ENCODE data around the gene PTP4A2.
"Not testable (repeated sequence)": the region's sequence is repeated elsewhere in the genome, so short reads cannot be mapped to it uniquely, and the experiment has no call there.

Gene PTP4A2

DNA sequence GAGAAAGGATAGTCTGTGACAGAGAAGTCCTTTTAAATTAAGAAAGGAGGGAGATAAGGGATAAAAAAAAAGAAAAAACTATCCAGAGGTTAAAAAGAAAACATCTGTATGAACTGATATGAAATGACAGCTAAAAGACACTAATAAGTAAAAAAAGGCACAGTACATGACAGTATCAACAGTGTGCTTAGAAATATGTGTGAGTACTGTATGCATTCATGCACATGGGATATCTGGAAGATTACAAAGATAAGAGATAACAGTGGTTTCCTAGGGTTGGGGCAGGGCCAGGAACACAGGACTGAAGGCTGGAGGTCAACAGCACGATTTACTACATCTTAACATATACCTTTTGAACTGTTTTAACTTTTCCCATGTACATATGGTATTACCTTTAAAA, 13.3 kb downstream of the PTP4A2 start:
- DNase-seq (ENCODE audit: low read depth), result no peak

- no peak for DNase-seq (ENCODE audit: low read depth)
Measured at GRCh38 chr1:31923901-31924535, 14.2 kb downstream of the PTP4A2 start.

DNA sequence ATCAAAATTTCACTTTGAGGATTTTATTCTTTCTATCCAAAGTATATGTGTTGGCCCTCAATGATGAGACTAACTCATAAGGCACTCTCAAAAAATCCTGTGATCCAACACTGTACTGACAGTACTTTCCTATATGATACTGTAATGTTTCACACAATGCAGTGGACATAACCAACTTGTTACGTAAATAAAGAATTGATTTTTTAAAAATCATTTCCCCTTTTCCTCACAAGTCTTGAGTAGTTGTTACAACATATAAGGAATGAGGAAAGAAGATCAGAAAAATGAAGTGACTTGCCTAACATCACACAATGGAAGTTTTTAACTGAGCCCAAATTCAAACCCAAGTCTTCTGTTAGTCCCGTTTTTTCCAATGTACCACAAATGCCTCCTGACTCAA, 17.2 kb downstream of the PTP4A2 start:
- no peak for DNase-seq (ENCODE audit: low read depth)

DNA sequence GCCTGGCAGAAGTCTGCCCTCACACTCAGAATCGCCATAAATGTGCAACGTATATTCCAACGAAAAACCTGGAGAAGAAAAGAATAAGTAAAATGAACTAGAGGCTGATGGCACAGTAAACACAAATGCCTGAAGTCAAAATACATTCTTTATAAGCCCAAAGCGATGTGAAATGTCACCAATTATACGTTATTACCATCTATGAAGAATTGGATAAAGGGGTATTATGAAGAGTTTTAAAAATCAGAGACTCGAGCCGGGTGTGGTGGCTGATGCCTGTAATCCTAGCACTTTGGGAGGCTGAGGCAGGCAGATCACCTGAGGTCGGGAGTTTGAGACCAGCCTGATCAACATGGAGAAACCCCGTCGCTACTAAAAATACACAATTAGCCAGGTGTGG, 18.6 kb downstream of the PTP4A2 start:
- no peak for DNase-seq (ENCODE audit: low read depth)

DNA sequence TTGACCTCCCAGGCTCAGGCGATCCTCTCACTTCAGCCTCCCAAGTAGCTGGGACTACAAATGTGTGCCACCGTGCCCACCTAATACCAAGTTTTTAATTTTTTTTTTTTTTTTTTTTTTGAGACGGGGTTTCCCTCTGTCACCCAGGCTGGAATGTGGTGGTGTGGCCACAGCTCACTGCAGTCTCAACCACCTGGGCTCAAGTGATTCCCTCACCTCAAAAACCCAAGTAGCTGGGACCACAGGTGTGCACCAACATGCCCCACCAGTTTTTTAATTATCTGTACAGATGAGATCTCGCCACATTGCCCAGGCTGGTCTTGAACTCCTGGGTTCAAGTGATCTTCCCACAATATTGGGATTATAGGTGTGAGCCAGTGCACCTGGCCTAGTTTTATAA, 22.7 kb downstream of the PTP4A2 start:
- no peak for DNase-seq (ENCODE audit: low read depth)

DNA sequence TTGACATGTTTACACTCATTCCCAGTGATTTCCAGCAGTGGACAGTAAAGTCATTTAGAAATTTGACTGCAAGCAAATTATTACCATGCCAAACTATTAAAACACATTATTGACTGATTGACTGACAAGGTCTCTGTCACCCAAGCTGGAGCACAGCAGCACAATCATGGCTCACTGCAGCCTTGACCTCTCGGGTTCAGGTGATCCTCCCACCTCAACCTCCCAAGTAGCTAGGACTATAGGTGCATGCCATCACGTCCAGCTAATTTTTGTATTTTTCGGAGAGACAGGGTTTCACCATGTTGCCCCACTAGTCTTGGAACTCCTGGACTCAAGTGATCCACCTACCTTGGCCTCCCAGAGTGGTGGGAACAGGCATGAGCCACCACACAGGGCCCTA, 24.2 kb downstream of the PTP4A2 start:
- no peak for DNase-seq (ENCODE audit: low read depth)

GRCh38 chr1:31912839-31913239, 25.3 kb downstream of the PTP4A2 start:
- no peak for DNase-seq (ENCODE audit: low read depth)

GRCh38 chr1:31911994-31912780, 26.0 kb downstream of the PTP4A2 start:
- DNase-seq (ENCODE audit: low read depth), result no peak

- DNase-seq (ENCODE audit: low read depth), result no peak
Measured at GRCh38 chr1:31910933-31911332, 27.2 kb downstream of the PTP4A2 start.

DNA sequence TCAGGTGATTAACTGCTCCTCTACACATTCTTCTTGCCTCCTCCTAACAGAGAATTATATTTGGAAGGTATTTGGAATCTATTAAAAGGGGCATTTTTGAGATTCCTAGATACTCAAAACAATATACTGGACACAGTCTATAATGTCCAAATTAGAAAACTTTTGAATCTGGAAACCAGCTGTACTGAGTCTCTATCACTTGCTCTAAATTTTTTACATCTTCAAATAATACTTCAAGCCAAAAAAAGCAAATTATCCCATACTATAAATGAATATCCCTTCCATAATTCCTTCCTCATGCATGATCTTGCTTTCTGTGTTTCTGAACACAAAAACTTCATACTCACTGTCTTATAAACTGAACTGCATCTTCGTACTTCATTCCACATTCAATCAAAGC, 28.5 kb downstream of the PTP4A2 start:
- DNase-seq (ENCODE audit: low read depth), result no peak

GRCh38 chr1:31906557-31906956, 31.6 kb downstream of the PTP4A2 start:
- DNase-seq (ENCODE audit: low read depth), result no peak

GRCh38 chr1:31905681-31906080, 32.5 kb downstream of the PTP4A2 start:
- DNase-seq (ENCODE audit: low read depth), result no peak

DNA sequence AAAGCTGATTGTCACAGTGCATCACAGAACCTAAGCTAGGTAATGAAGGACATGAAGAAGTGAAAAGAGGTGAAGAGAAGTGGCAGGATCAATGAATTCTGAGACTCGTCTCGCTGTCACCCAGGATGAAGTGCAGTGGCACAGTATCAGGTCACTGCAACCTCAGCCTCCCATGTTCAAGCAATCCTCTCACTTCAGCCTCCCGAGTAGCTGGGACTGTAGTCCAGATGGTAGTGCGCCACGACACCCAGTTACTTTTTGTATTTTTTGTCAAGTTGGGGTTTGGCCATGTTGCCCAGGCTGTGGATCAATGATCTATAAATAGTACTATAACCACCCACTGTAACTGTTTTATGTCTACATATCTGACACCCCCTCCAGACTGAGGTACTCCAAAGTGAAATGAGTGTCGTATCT, 33.1 kb downstream of the PTP4A2 start:
- DNase-seq (ENCODE audit: low read depth), result no peak

DNA sequence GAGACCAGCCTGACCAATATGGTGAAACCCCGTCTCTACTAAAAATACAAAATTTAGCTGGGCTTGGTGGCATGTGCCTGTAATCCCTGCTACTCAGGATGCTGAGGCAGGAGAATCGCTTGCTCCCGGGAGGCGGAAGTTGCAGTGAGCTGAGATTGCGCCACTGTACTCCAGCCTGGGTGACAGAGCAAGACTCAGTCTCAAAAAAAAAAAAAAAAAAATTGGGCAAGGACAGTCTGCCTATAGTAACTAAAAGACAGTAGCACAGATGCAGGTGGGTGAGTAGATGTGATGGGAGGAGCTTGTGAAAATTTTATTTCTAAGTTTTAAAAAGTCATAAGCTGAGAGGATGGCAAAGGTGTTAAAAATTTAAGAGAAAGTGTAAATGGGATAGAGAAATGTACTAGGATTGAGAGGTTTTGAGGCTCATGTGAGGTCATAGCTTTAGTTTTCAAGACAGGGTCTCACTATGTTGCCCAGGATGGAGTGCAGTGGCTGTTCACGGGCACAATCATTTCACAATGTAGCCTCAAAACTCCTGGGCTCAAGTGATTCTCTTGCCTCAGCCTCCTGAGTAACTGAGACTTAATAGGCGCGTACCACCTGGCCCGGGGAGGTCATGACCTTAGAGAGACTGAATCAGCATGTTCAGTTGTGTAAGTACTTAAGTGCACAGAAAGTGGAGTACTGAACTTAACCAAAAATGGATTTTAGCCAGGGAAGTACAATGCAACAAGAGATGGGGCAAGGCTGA, 33.7 kb downstream of the PTP4A2 start:
- DNase-seq (ENCODE audit: low read depth), result peak; percentile 23

GRCh38 chr1:31902510-31902860, 35.7 kb downstream of the PTP4A2 start:
- DNase-seq (ENCODE audit: low read depth), result no peak

GRCh38 chr1:31901838-31902509, 36.2 kb downstream of the PTP4A2 start:
- no peak for DNase-seq (ENCODE audit: low read depth)

GRCh38 chr1:31900790-31901189, 37.4 kb downstream of the PTP4A2 start:
- no peak for DNase-seq (ENCODE audit: low read depth)

DNA sequence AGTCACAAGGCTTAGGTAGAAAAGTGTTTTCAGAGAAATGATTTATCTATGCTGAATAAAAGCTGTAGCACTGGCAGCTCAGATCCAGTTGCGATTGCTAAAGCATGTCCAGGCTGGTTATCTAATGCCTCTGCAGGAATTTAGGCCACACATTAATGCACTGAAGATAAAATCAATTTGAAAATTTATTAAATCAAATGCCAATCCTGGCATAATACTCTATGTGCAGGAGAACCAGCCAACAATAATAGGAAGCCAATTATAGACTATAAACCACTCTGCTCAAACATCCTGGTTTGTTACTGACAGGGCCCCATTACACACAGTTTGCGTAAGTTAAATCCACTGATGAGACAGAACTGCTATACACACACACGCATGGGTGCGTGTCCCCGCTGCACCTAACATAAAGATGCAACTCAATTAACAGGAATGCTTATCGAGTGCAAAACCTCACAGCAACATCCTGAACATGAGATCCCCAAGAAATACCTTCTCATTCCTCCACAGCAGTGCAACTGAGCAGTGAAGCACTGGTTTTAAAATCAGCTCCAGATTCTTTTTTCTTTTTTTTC, 40.6 kb downstream of the PTP4A2 start:
- DNase-seq (ENCODE audit: low read depth), result no peak

GRCh38 chr1:31895474-31896198, 42.5 kb downstream of the PTP4A2 start:
- DNase-seq (ENCODE audit: low read depth), result not testable (repeated sequence)

- DNase-seq (ENCODE audit: low read depth), result no peak
Measured at GRCh38 chr1:31891280-31891679, 46.9 kb downstream of the PTP4A2 start.

- no peak for DNase-seq (ENCODE audit: low read depth)
Measured at GRCh38 chr1:31888291-31888690, 49.9 kb downstream of the PTP4A2 start.

DNA sequence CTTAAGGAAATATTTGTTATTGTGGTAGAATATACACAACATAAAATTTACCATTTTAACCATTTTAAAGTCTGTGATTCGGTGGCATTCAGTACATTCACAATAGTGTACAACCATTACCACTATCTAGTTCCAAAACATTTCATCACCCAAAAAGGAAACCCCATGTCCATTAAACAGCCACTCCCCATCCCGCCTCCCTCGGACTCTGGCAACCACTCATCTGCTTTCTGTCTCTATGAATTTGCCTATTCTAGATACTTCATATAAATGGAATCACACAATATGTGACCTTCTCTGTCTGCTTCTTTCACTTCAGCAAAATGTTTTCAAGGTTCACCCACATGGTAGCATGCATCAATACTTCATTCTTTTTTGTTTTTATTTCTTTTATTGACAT, 51.3 kb downstream of the PTP4A2 start:
- DNase-seq (ENCODE audit: low read depth), result no peak

Data from fibroblast of the conjunctiva (primary cell).